A549 (cell line): ENCODE data around the gene ZSCAN22. TPM values are rescaled to one million over a fixed set of nuclear protein-coding genes. Genes with fewer than 3 reads are reported as not detected.

Source experiments
- ATOH8 ChIP-seq: fragments of 250-450 bp; sonication (Bioruptor Pico); IDR thresholded peaks from 2 replicates; pipeline ENCODE4 v1.5.0; 2020; ENCODE audit warnings: low read depth, mild to moderate bottlenecking, moderate library complexity
- BHLHE40 ChIP-seq: IDR thresholded peaks from 2 replicates; pipeline ENCODE4 v1.6.1; 2012; ENCODE audit warnings: low read depth, low read length, inconsistent platforms
- CBX8 ChIP-seq: fragments of 200-600 bp; sonication (generic); IDR thresholded peaks from 2 replicates; pipeline ENCODE4 v1.6.1; 2016
- CEBPB ChIP-seq, 2 experiments: fragments of >200 bp in 1 of 2; sonication (Bioruptor Twin) in 1 of 2; formaldehyde crosslinking in 1 of 2; IDR thresholded peaks; 2 replicates each; pipeline ENCODE4 v1.6.1; 2012 to 2016
- CHD2 ChIP-seq: fragments of 150-350 bp; IDR thresholded peaks from 2 replicates; pipeline ENCODE4 v1.6.1; 2014; ENCODE audit warnings: low read length; ENCODE audit not compliant: partially characterized antibody
- CHD4 ChIP-seq: fragments of 200-600 bp; sonication (generic); IDR thresholded peaks from 2 replicates; pipeline ENCODE4 v1.6.1; 2016; ENCODE audit warnings: antibody characterized with exemption, mild to moderate bottlenecking, borderline replicate concordance
- E2F6 ChIP-seq: IDR thresholded peaks from 2 replicates; pipeline ENCODE4 v1.6.1; 2012; ENCODE audit warnings: low read depth, borderline replicate concordance
- EHMT2 ChIP-seq: fragments of 200-600 bp; sonication (generic); IDR thresholded peaks from 2 replicates; pipeline ENCODE4 v1.6.1; 2016; ENCODE audit warnings: antibody characterized with exemption, low read depth, mild to moderate bottlenecking, moderate library complexity
- ELK1 ChIP-seq: fragments of 150-350 bp; IDR thresholded peaks from 2 replicates; pipeline ENCODE4 v1.6.1; 2014; ENCODE audit warnings: low read depth, mild to moderate bottlenecking, low read length
- EP300 ChIP-seq, 2 experiments: fragments of >200 bp; sonication (Bioruptor Twin); formaldehyde crosslinking; IDR thresholded peaks; 2 replicates in 1 of 2; 3 replicates in 1 of 2; pipeline ENCODE4 v1.6.1; 2016 to 2017
- ESRRA ChIP-seq: fragments of 150-350 bp; IDR thresholded peaks from 2 replicates; pipeline ENCODE4 v1.6.1; 2014; ENCODE audit warnings: mild to moderate bottlenecking, low read length, borderline replicate concordance
- FOSB ChIP-seq: fragments of 250-450 bp; sonication (Bioruptor Pico); IDR thresholded peaks from 2 replicates; pipeline ENCODE4 v1.5.0; 2020; ENCODE audit warnings: mild to moderate bottlenecking, moderate library complexity
- FOSL2 ChIP-seq, 2 experiments: fragments of 450-650 bp in 1 of 2; fragments of >200 bp in 1 of 2; sonication (Bioruptor Twin) in 1 of 2; formaldehyde crosslinking; IDR thresholded peaks; 2 replicates each; pipeline versions ENCODE4 v1.5.0 to v1.6.1; 2016 to 2020; ENCODE audit warnings: mild to moderate bottlenecking in 1 of 2, moderate library complexity in 1 of 2
- GATA3 ChIP-seq: IDR thresholded peaks from 2 replicates; pipeline ENCODE4 v1.6.1; 2012; ENCODE audit warnings: borderline replicate concordance
- HES2 ChIP-seq: fragments of >200 bp; sonication (Bioruptor Twin); formaldehyde crosslinking; IDR thresholded peaks from 2 replicates; pipeline ENCODE4 v1.6.1; 2016
- HEYL ChIP-seq: fragments of 250-450 bp; sonication (Bioruptor Pico); IDR thresholded peaks from 2 replicates; pipeline ENCODE4 v1.8.0; 2021; ENCODE audit warnings: mild to moderate bottlenecking, moderate library complexity
- HOXA7 ChIP-seq: fragments of 250-450 bp; sonication (Bioruptor Pico); IDR thresholded peaks from 2 replicates; pipeline ENCODE4 v1.5.0; 2020; ENCODE audit warnings: mild to moderate bottlenecking, moderate library complexity
- HOXB5 ChIP-seq: fragments of 250-450 bp; sonication (Bioruptor Pico); IDR thresholded peaks from 2 replicates; pipeline ENCODE4 v1.5.0; 2020; ENCODE audit warnings: mild to moderate bottlenecking, moderate library complexity
- JUNB ChIP-seq: fragments of >200 bp; sonication (Bioruptor Twin); formaldehyde crosslinking; IDR thresholded peaks from 2 replicates; pipeline ENCODE4 v1.6.1; 2016
- KDM1A ChIP-seq: fragments of 200-600 bp; sonication (generic); IDR thresholded peaks from 2 replicates; pipeline ENCODE4 v1.6.1; 2016; ENCODE audit warnings: low read depth, mild to moderate bottlenecking
- MAFK ChIP-seq: fragments of 450-650 bp; IDR thresholded peaks from 2 replicates; pipeline ENCODE4 v1.6.1; 2014; ENCODE audit not compliant: partially characterized antibody
- MAX ChIP-seq: IDR thresholded peaks from 2 replicates; pipeline ENCODE4 v1.6.1; 2012
- MYC ChIP-seq: IDR thresholded peaks from 2 replicates; pipeline ENCODE4 v1.6.1; 2012; ENCODE audit warnings: mild to moderate bottlenecking, inconsistent platforms, low read length, improper control_type of control experiment, borderline replicate concordance
- NFE2L2 ChIP-seq: fragments of 150-350 bp; conservative IDR thresholded peaks from 2 replicates; pipeline ENCODE4 v1.6.1; 2014; ENCODE audit warnings: low read length
- NPAS2 ChIP-seq: fragments of 250-450 bp; sonication (Bioruptor Pico); IDR thresholded peaks from 2 replicates; pipeline ENCODE4 v1.8.0; 2022; ENCODE audit warnings: mild to moderate bottlenecking, moderate library complexity, borderline replicate concordance
- PHF8 ChIP-seq: fragments of 200-600 bp; sonication (generic); IDR thresholded peaks from 2 replicates; pipeline ENCODE4 v1.6.1; 2016; ENCODE audit warnings: low read depth, mild to moderate bottlenecking, antibody characterized with exemption, moderate library complexity, borderline replicate concordance
- POLR2A ChIP-seq: IDR thresholded peaks from 2 replicates; pipeline ENCODE4 v1.6.1; 2012; ENCODE audit warnings: mild to moderate bottlenecking, low read length
- RAD21 ChIP-seq, 2 experiments: fragments of >200 bp in 1 of 2; sonication (Bioruptor Twin) in 1 of 2; formaldehyde crosslinking in 1 of 2; IDR thresholded peaks in 1 of 2; conservative IDR thresholded peaks in 1 of 2; 2 replicates in 1 of 2; 3 replicates in 1 of 2; pipeline ENCODE4 v1.6.1; 2012 to 2018; ENCODE audit warnings: inconsistent platforms in 1 of 2
- RARB ChIP-seq: fragments of 250-450 bp; sonication (Bioruptor Pico); IDR thresholded peaks from 2 replicates; pipeline ENCODE4 v1.8.0; 2021; ENCODE audit warnings: mild to moderate bottlenecking, moderate library complexity
- RCOR1 ChIP-seq: fragments of 150-350 bp; IDR thresholded peaks from 2 replicates; pipeline ENCODE4 v1.6.1; 2014; ENCODE audit warnings: antibody characterized with exemption, low read length, low read depth
- RFX5 ChIP-seq: fragments of 450-650 bp; IDR thresholded peaks from 2 replicates; pipeline ENCODE4 v1.7.1; 2014; ENCODE audit warnings: antibody characterized with exemption, mild to moderate bottlenecking, moderate library complexity
- TP53 ChIP-seq: fragments of 250-450 bp; sonication (Bioruptor Pico); IDR thresholded peaks from 2 replicates; pipeline ENCODE4 v1.5.0; 2021; ENCODE audit warnings: mild to moderate bottlenecking, moderate library complexity
- ZC3H11A ChIP-seq: fragments of 450-650 bp; IDR thresholded peaks from 2 replicates; pipeline ENCODE4 v1.6.1; 2014; ENCODE audit warnings: antibody characterized with exemption, mild to moderate bottlenecking
- ZNF302 ChIP-seq: fragments of 250-450 bp; sonication (Bioruptor Pico); IDR thresholded peaks from 2 replicates; pipeline ENCODE4 v1.9.0; 2021; ENCODE audit warnings: inconsistent platforms, mild to moderate bottlenecking, moderate library complexity
- ZSCAN20 ChIP-seq: fragments of 250-450 bp; sonication (Bioruptor Pico); IDR thresholded peaks from 2 replicates; pipeline ENCODE4 v1.8.0; 2022; ENCODE audit warnings: mild to moderate bottlenecking, moderate library complexity
- polyA plus RNA-seq, 4 experiments: library from polyadenylated mRNA; depleted of rRNA in 3 of 4; stranded (reverse); fragments of >200 nt; fragmentation: RNase III in 1 of 4; extraction: RNeasy Plus Mini Kit Qiagen cat#74134 plus additional on column Dnase treatment in 1 of 4; gene quantifications; 2 replicates in 3 of 4; 3 replicates in 1 of 4; pipeline ENCODE4 v1.2.3, GENCODE V29; 2011 to 2017

Gene ZSCAN22
- polyA plus RNA-seq, 2 of the 4 experiments (the other 2 are of a cell fraction) = 2.0 to 4.4 TPM

- 0 out of 2 replicates have a peak, but pooled peaks have one; percentile 56 for TF ChIP-seq HEYL (CRISPR knock-in tag)
- no peak; the same call in 1 of the 2 replicates for TF ChIP-seq RFX5
- no peak for TF ChIP-seq ZC3H11A
- TF ChIP-seq ZSCAN20 (CRISPR knock-in tag) = no peak
- peak; percentile 89; the same call in 1 of the 2 replicates for TF ChIP-seq HOXB5 (CRISPR knock-in tag)
- peak; percentile 19; the same call in 1 of the 2 replicates for TF ChIP-seq BHLHE40
- peak; percentile 19 to 74; a peak in 2 of 4 replicates for TF ChIP-seq CEBPB (IDR thresholded peaks at IDR 0.05)
- TF ChIP-seq MAFK = peak; percentile 39
- no peak; a peak in 1 of 5 replicates for TF ChIP-seq RAD21 (conservative IDR thresholded peaks at IDR 0.05 in 1 of 2, IDR thresholded peaks at IDR 0.05 in 1 of 2)
- TF ChIP-seq HOXA7 (CRISPR knock-in tag) = peak; percentile 73; the same call in 1 of the 2 replicates
- TF ChIP-seq TP53 = peak; percentile 90; the same call in 1 of the 2 replicates
- no peak for TF ChIP-seq EP300 (IDR thresholded peaks at IDR 0.05)
- TF ChIP-seq FOSB (CRISPR knock-in tag) = peak; percentile 69; the same call in 1 of the 2 replicates
- TF ChIP-seq RCOR1 = no peak
- TF ChIP-seq ESRRA = 0 out of 2 replicates have a peak, but pooled peaks have one; percentile 17
- TF ChIP-seq KDM1A = no peak
- peak; percentile 92 for TF ChIP-seq MYC
- TF ChIP-seq E2F6 = peak; percentile 74
- no peak for TF ChIP-seq NFE2L2
- TF ChIP-seq CHD2 = no peak
- peak; percentile 41 for TF ChIP-seq GATA3
- no peak for TF ChIP-seq CHD4
- 0 out of 2 replicates have a peak, but pooled peaks have one; percentile 16 for TF ChIP-seq ZNF302 (CRISPR knock-in tag)
- peak; percentile 85 for TF ChIP-seq POLR2A
- peak; percentile 91 for TF ChIP-seq ATOH8 (CRISPR knock-in tag)
- no peak for TF ChIP-seq ELK1
- TF ChIP-seq CBX8 = no peak
- TF ChIP-seq MAX = peak; percentile 96
- TF ChIP-seq HES2 = no peak
- TF ChIP-seq JUNB = no peak
- no peak for TF ChIP-seq RARB (CRISPR knock-in tag)
- TF ChIP-seq PHF8 = peak; percentile 67
- TF ChIP-seq EHMT2 = no peak
- no peak for TF ChIP-seq FOSL2 (IDR thresholded peaks at IDR 0.05)
- peak; percentile 17 for TF ChIP-seq FOSL2 (CRISPR knock-in tag; IDR thresholded peaks at IDR 0.05)
- no peak; the same call in 1 of the 2 replicates for TF ChIP-seq NPAS2 (CRISPR knock-in tag)
These were observed 60.0 kb downstream of the ZSCAN22 start, which contains the start of gene RPS5 (continued) for GRCh38 chr19:58386576-58387337.
